Fibroblast of lung (primary cell): Measurements from ENCODE around the gene TIAM2. TPM values are rescaled to one million over a fixed set of nuclear protein-coding genes. Genes with fewer than 3 reads are reported as not detected.

Experiments used
- DNase-seq, 2 donors: peaks; one replicate each; pipeline versions ENCODE4 v3.0.0 to v3.0.0-alpha.2; 2010; ENCODE audit warnings: low read depth in 2 of 2
- H2AFZ ChIP-seq: 2 replicates; pipeline ENCODE4 v1.5.1; 2012; ENCODE audit warnings: low read length, control low read depth, inconsistent platforms
- H3K27ac ChIP-seq: 2 replicates; pipeline ENCODE4 v1.5.1; 2011; ENCODE audit warnings: low read length, control low read depth; ENCODE audit not compliant: insufficient read depth
- H3K27me3 ChIP-seq: 2 replicates; pipeline ENCODE4 v1.5.1; 2011; ENCODE audit warnings: mild to moderate bottlenecking, low read length; ENCODE audit not compliant: control insufficient read depth, insufficient read depth
- H3K36me3 ChIP-seq: 2 replicates; pipeline ENCODE4 v1.5.1; 2011; ENCODE audit warnings: low read length; ENCODE audit not compliant: control insufficient read depth, insufficient read depth
- H3K4me1 ChIP-seq: 2 replicates; pipeline ENCODE4 v1.5.1; 2011; ENCODE audit warnings: low read length; ENCODE audit not compliant: control insufficient read depth, insufficient read depth; ENCODE audit errors: extremely low read depth
- H3K4me2 ChIP-seq: 2 replicates; pipeline ENCODE4 v1.5.1; 2011; ENCODE audit warnings: low read length, control low read depth; ENCODE audit not compliant: insufficient read depth; ENCODE audit errors: extremely low read depth
- H3K4me3 ChIP-seq, 4 experiments: fragments of 200-600 bp in 1 of 4; sonication (generic) in 1 of 4; replicated peaks in 1 of 4; 2 replicates each; pipeline ENCODE4 v1.5.1; 2011 to 2016; ENCODE audit warnings: low read length in 4 of 4, low read depth in 3 of 4, mild to moderate bottlenecking in 3 of 4, control low read depth in 2 of 4, inconsistent platforms in 1 of 4, mixed read lengths in 1 of 4; ENCODE audit not compliant: insufficient read depth in 1 of 4; ENCODE audit errors: control extremely low read depth in 1 of 4
- H3K79me2 ChIP-seq: 2 replicates; pipeline ENCODE4 v1.5.1; 2012; ENCODE audit warnings: mild to moderate bottlenecking, low read length, inconsistent platforms; ENCODE audit not compliant: control insufficient read depth, insufficient read depth
- H3K9ac ChIP-seq: 2 replicates; pipeline ENCODE4 v1.5.1; 2011; ENCODE audit warnings: mild to moderate bottlenecking, low read length, control low read depth; ENCODE audit not compliant: insufficient read depth
- H3K9me3 ChIP-seq: 2 replicates; pipeline ENCODE4 v1.5.1; 2012; ENCODE audit warnings: low read depth, low read length; ENCODE audit not compliant: control insufficient read depth, insufficient read depth
- H4K20me1 ChIP-seq: 2 replicates; pipeline ENCODE4 v1.5.1; 2011; ENCODE audit warnings: low read length; ENCODE audit not compliant: control insufficient read depth, insufficient read depth; ENCODE audit errors: extremely low read depth
- CTCF ChIP-seq, 2 donors: IDR thresholded peaks in 1 of 2; conservative IDR thresholded peaks in 1 of 2; 1 replicate in 1 of 2; 2 replicates in 1 of 2; pipeline ENCODE4 v1.5.1; 2011 to 2012; ENCODE audit warnings: low read length in 2 of 2, control low read depth in 1 of 2, inconsistent platforms in 1 of 2, low read depth in 1 of 2, mild to moderate bottlenecking in 1 of 2
- EZH2 ChIP-seq: IDR thresholded peaks from 2 replicates; pipeline ENCODE4 v1.5.1; 2012; ENCODE audit warnings: low read length, control low read depth, mild to moderate bottlenecking; ENCODE audit errors: missing control alignments
- polyA plus RNA-seq, 2 donors: library from polyadenylated mRNA; depleted of rRNA in 1 of 2; stranded (reverse) in 1 of 2; unstranded in 1 of 2; fragments of >200 nt; gene quantifications; 2 replicates each; pipeline ENCODE4 v1.2.1, GENCODE V29; 2011 to 2012; ENCODE audit warnings: missing spikeins in 1 of 2
- total RNA-seq: library from RNA; depleted of rRNA; stranded (reverse); fragments of >200 nt; gene quantifications from 2 replicates; pipeline ENCODE4 v1.2.1, GENCODE V29; 2014

TIAM2 gene
- total and polyA plus RNA-seq, 2 donors (not counting 1 experiment from before 2014, with no cell fraction given): 6.2 to 11.2 TPM

- Histone ChIP-seq H4K20me1 (no peaks in the 10 kb centered on the region), H3K4me3 (peak overlapping the region in 2 of 4 experiments; percentile 79), H3K4me2 (no peak overlapping the region), H2AFZ (no peak overlapping the region), H3K9me3 (no peaks in the 10 kb centered on the region), H3K36me3 (no peaks in the 10 kb centered on the region), H3K79me2 (no peaks in the 10 kb centered on the region), H3K4me1 (no peaks in the 10 kb centered on the region), H3K27me3 (peaks cover 2% of the 10 kb centered on the region), H3K27ac (no peak overlapping the region), H3K9ac (no peak overlapping the region)
- TF ChIP-seq CTCF (conservative IDR thresholded peaks at IDR 0.05 in 1 of 2, IDR thresholded peaks at IDR 0.05 in 1 of 2; ENCODE audit: low read depth in 1 of 2, low read length in 2 of 2) (no peak), EZH2 (no peak)
- DNase-seq: no peak
These were observed 1.8 kb downstream of the TIAM2 start for GRCh38 chr6:154996841-154997311.

- Histone ChIP-seq H2AFZ (no peak overlapping the region), H3K27ac (no peak overlapping the region), H3K36me3 (no peaks in the 10 kb centered on the region), H3K4me2 (no peak overlapping the region), H3K79me2 (no peaks in the 10 kb centered on the region), H3K9me3 (no peaks in the 10 kb centered on the region), H3K27me3 (peaks cover 2% of the 10 kb centered on the region), H4K20me1 (no peaks in the 10 kb centered on the region), H3K9ac (no peak overlapping the region), H3K4me3 (no peak overlapping the region), H3K4me1 (no peaks in the 10 kb centered on the region)
- no peak for TF ChIP-seq EZH2
- TF ChIP-seq CTCF (conservative IDR thresholded peaks at IDR 0.05 in 1 of 2, IDR thresholded peaks at IDR 0.05 in 1 of 2; ENCODE audit: low read depth in 1 of 2, low read length in 2 of 2): no peak
- no peak for DNase-seq
These were observed 3.7 kb downstream of the TIAM2 start for GRCh38 chr6:154998855-154999254.

- peak; percentile 54 to 77 for DNase-seq
- Histone ChIP-seq H3K27ac (no peak overlapping the region), H3K27me3 (peaks cover 2% of the 10 kb centered on the region), H3K4me2 (no peak overlapping the region), H4K20me1 (no peaks in the 10 kb centered on the region), H3K9me3 (no peaks in the 10 kb centered on the region), H3K4me1 (no peaks in the 10 kb centered on the region), H3K4me3 (no peak overlapping the region), H3K9ac (no peak overlapping the region), H3K36me3 (no peaks in the 10 kb centered on the region), H2AFZ (no peak overlapping the region), H3K79me2 (no peaks in the 10 kb centered on the region)
- TF ChIP-seq EZH2 (no peak), CTCF (conservative IDR thresholded peaks at IDR 0.05 in 1 of 2, IDR thresholded peaks at IDR 0.05 in 1 of 2; ENCODE audit: low read depth in 1 of 2, low read length in 2 of 2) (no peak)
These were observed 6.4 kb downstream of the TIAM2 start for GRCh38 chr6:155001482-155001881.
